Gastroesophageal sphincter (tissue), 3 donors: ENCODE measurements around the gene FBXL4.

Experiments
- CTCF ChIP-seq, 4 experiments: fragments of 200-600 bp in 2 of 4; fragments of 450-650 bp in 2 of 4; sonication (generic) in 1 of 4; IDR thresholded peaks; one replicate each; pipeline ENCODE4 v1.5.1; 2017 to 2019; ENCODE audit warnings: antibody characterized with exemption in 4 of 4, mild to moderate bottlenecking in 2 of 4, moderate library complexity in 2 of 4
- EP300 ChIP-seq: sonication (generic); formaldehyde crosslinking; IDR thresholded peaks from one replicate; pipeline ENCODE4 v1.6.1; 2017; ENCODE audit warnings: antibody characterized with exemption, mild to moderate bottlenecking
- POLR2A ChIP-seq, 2 donors: fragments of 450-650 bp; IDR thresholded peaks; one replicate each; pipeline ENCODE4 v1.6.1; 2017; ENCODE audit warnings: antibody characterized with exemption in 2 of 2, mild to moderate bottlenecking in 2 of 2, moderate library complexity in 1 of 2
- POLR2AphosphoS5 ChIP-seq: sonication (generic); formaldehyde crosslinking; IDR thresholded peaks from one replicate; pipeline ENCODE4 v1.6.1; 2017; ENCODE audit warnings: antibody characterized with exemption

- TF ChIP-seq CTCF (IDR thresholded peaks at IDR 0.05) (no peak), EP300 (no peak), POLR2AphosphoS5 (no peak), POLR2A (IDR thresholded peaks at IDR 0.05) (no peak)
Observed at GRCh38 chr6:98958776-98959175, 11.0 kb upstream of the FBXL4 start.
